GM23248 (cell line): ENCODE data around the gene TNNI3K. TPM values are rescaled to one million over a fixed set of nuclear protein-coding genes. Genes with fewer than 3 reads are reported as not detected.
"Not testable (repeated sequence)": the region's sequence is repeated elsewhere in the genome, so short reads cannot be mapped to it uniquely, and the experiment has no call there.

Experiments
- DNase-seq: peaks from one replicate; pipeline ENCODE4 v3.0.0-alpha.2; 2015
- H2AFZ ChIP-seq: fragments of 200-600 bp; sonication (generic); 2 replicates; pipeline ENCODE4 v1.6.1; 2016; ENCODE audit warnings: antibody characterized with exemption
- H3F3A ChIP-seq: fragments of 200-600 bp; sonication (generic); 2 replicates; pipeline ENCODE4 v1.6.1; 2016; ENCODE audit warnings: mild to moderate bottlenecking, antibody characterized with exemption, mixed run types; ENCODE audit not compliant: insufficient read depth
- H3K27ac ChIP-seq: fragments of 200-600 bp; sonication (generic); 2 replicates; pipeline ENCODE4 v1.5.1; 2016; ENCODE audit warnings: mild to moderate bottlenecking
- H3K27me3 ChIP-seq: fragments of 200-600 bp; sonication (generic); replicated peaks from 2 replicates; pipeline ENCODE4 v1.6.1; 2016; ENCODE audit warnings: mild to moderate bottlenecking; ENCODE audit not compliant: insufficient read depth
- H3K36me3 ChIP-seq: fragments of 200-600 bp; sonication (generic); 2 replicates; pipeline ENCODE4 v1.6.1; 2016; ENCODE audit warnings: low read depth, mild to moderate bottlenecking
- H3K4me1 ChIP-seq: fragments of 200-600 bp; sonication (generic); 2 replicates; pipeline ENCODE4 v1.6.1; 2016; ENCODE audit warnings: mild to moderate bottlenecking; ENCODE audit not compliant: insufficient read depth
- H3K4me2 ChIP-seq: fragments of 200-600 bp; sonication (generic); one replicate; pipeline ENCODE4 v1.6.1; 2016; ENCODE audit warnings: mild to moderate bottlenecking; ENCODE audit not compliant: unreplicated experiment
- H3K4me3 ChIP-seq: fragments of 200-600 bp; sonication (generic); 2 replicates; pipeline ENCODE4 v1.5.1; 2016; ENCODE audit warnings: mild to moderate bottlenecking
- H3K79me2 ChIP-seq: fragments of 200-600 bp; sonication (generic); 2 replicates; pipeline ENCODE4 v1.6.1; 2016; ENCODE audit warnings: mild to moderate bottlenecking; ENCODE audit not compliant: insufficient read depth
- H3K9ac ChIP-seq: fragments of 200-600 bp; sonication (generic); 2 replicates; pipeline ENCODE4 v1.6.1; 2016; ENCODE audit warnings: mild to moderate bottlenecking
- H3K9me2 ChIP-seq: fragments of 200-600 bp; sonication (generic); 2 replicates; pipeline ENCODE4 v1.6.1; 2016; ENCODE audit warnings: mixed run types, mild to moderate bottlenecking, moderate library complexity; ENCODE audit not compliant: insufficient read depth
- H3K9me3 ChIP-seq: fragments of 200-600 bp; sonication (generic); one replicate; pipeline ENCODE4 v1.6.1; 2017; ENCODE audit warnings: low read depth
- H4K20me1 ChIP-seq: fragments of 200-600 bp; sonication (generic); 2 replicates; pipeline ENCODE4 v1.6.0; 2016; ENCODE audit not compliant: insufficient read depth
- EZH2 ChIP-seq: fragments of 200-600 bp; sonication (generic); IDR thresholded peaks from 2 replicates; pipeline ENCODE4 v1.6.1; 2018; ENCODE audit warnings: antibody characterized with exemption, mild to moderate bottlenecking; ENCODE audit not compliant: insufficient read depth, poor library complexity, severe bottlenecking
- EZH2phosphoT487 ChIP-seq: fragments of 200-600 bp; sonication (generic); IDR thresholded peaks from 2 replicates; pipeline ENCODE4 v1.6.1; 2018; ENCODE audit warnings: antibody characterized with exemption, moderate library complexity, mild to moderate bottlenecking, low read depth; ENCODE audit not compliant: insufficient read depth
- WGBS, 2 experiments: methylation state at CpG; one replicate each; pipeline ENCODE4 v1.1.6; 2015 to 2017; ENCODE audit warnings: low lambda C conversion rate in 2 of 2, low coverage in 1 of 2; ENCODE audit errors: missing lambda C conversion rate in 2 of 2; 5-methylcytosine and 5-hydroxymethylcytosine counted together
- in situ Hi-C: fragments of 300-500 bp; cut with MboI; formaldehyde crosslinking; loops from 2 replicates; pipeline ENCODE4 v1.15.0; 2020
- polyA plus RNA-seq: library from polyadenylated mRNA; unstranded; fragments of >200 nt; fragmentation: Nextera tagmentation; extraction: Ambion mirVana; gene quantifications from 2 replicates; pipeline ENCODE4 v1.2.1, GENCODE V29; 2016
- total RNA-seq: library from RNA; depleted of rRNA; stranded (reverse); fragments of >200 nt; shearing (Covaris generic); gene quantifications from 2 replicates; pipeline ENCODE4 v1.2.3, GENCODE V29; 2014

TNNI3K gene
- total and polyA plus RNA-seq, 2 experiments from 2014 or later: not detected

DNA sequence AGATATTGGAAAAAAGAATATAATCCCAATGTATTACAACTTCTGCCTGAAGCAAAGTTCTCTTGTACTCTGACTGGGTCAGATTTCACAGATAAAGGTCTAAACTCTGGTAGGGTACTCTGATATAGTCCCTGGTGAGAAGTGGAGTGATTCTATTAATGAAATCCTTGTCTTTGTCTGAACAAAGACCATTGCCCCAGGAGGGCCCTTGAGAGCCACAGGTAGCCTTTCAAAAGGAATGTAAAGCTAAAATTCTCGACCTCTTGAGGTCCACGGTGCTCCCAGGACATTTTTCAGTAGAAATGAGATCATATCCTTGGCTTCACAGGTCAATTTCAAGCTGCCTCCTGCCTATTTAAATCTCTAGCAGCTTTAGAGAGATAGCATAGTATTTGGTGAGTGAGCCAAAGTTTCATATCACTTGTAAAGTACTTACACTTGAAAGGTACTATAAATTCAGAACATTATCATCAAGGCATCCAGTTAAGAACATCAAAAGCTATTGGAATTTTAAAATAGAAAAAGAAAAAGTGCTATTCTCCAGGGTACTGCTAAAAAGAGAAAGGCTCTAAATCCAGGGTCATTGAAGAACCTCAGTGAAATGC is 10.1 kb downstream of the TNNI3K start:
- in situ Hi-C loops: no loop called here
- H2AFZ ChIP-seq: no peak overlapping the region

DNA sequence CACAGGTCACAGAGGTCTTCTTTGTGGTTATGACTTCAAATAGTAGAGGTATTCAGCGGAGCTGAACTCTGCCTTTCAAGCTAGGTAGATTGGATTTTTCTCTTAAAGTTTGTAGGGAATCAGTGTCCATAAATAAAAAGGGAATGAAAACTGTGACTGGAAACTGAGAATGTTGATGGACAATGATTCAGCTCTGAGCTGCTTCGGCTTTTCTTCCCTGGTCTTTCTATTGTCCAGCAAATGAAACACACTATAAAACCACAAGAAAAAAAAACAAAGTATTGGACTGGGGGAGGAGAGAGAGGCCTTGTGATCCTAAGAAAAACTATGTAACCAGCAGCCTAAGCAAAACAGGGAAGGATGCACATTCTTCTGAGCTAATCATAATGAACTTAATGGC is 11.1 kb downstream of the TNNI3K start:
- no peak overlapping the region for H3K4me2 ChIP-seq

More for the DNA sequence above, 10.1 kb downstream of the TNNI3K start:
- Histone ChIP-seq H3K79me2 (no peaks in the 10 kb centered on the region), H3K9me3 (peaks cover 2% of the 10 kb centered on the region), H3K4me1 (no peaks in the 10 kb centered on the region), H3K9ac (no peak overlapping the region), H4K20me1 (no peaks in the 10 kb centered on the region), H3K4me3 (no peak overlapping the region), H3K9me2 (no peaks in the 10 kb centered on the region), H3K36me3 (no peaks in the 10 kb centered on the region), H3K4me2 (no peak overlapping the region), H3K27me3 (no peaks in the 10 kb centered on the region), H3F3A (no peaks in the 10 kb centered on the region), H3K27ac (no peak overlapping the region)
- WGBS, 2 experiments: 2 to 3% methylated on average over 2 of the region's 2 CpGs
- no peak for TF ChIP-seq EZH2
- TF ChIP-seq EZH2phosphoT487: no peak
- no peak for DNase-seq

GRCh38 chr1:74247881-74248528 is 12.8 kb downstream of the TNNI3K start:
- Histone ChIP-seq H3K4me3 (no peak overlapping the region), H4K20me1 (no peaks in the 10 kb centered on the region), H3K36me3 (no peaks in the 10 kb centered on the region), H3K4me2 (no peak overlapping the region), H3K4me1 (no peaks in the 10 kb centered on the region), H2AFZ (no peak overlapping the region), H3K27ac (no peak overlapping the region), H3K9ac (no peak overlapping the region), H3K79me2 (no peaks in the 10 kb centered on the region), H3K9me2 (no peaks in the 10 kb centered on the region), H3K27me3 (no peaks in the 10 kb centered on the region), H3F3A (no peaks in the 10 kb centered on the region), H3K9me3 (peaks cover 2% of the 10 kb centered on the region)
- WGBS, 2 experiments: 64 to 69% methylated on average over 18 to 21 of the region's 22 CpGs
- DNase-seq: no peak
- in situ Hi-C loops: no loop called here
- TF ChIP-seq EZH2 (no peak), EZH2phosphoT487 (no peak)

More for the DNA sequence above, 11.1 kb downstream of the TNNI3K start:
- no peaks in the 10 kb centered on the region for H4K20me1 ChIP-seq
- TF ChIP-seq EZH2: no peak
- TF ChIP-seq EZH2phosphoT487: no peak
- H2AFZ ChIP-seq: no peak overlapping the region
- no peak for DNase-seq
- H3K27me3 ChIP-seq: no peaks in the 10 kb centered on the region
- no peaks in the 10 kb centered on the region for H3F3A ChIP-seq
- H3K9me2 ChIP-seq: no peaks in the 10 kb centered on the region
- H3K79me2 ChIP-seq: no peaks in the 10 kb centered on the region
- H3K9me3 ChIP-seq: peaks cover 2% of the 10 kb centered on the region
- no peak overlapping the region for H3K27ac ChIP-seq
- WGBS, 2 experiments: 33 to 38% methylated on average over 2 of the region's 2 CpGs
- no peak overlapping the region for H3K4me3 ChIP-seq
- no peaks in the 10 kb centered on the region for H3K36me3 ChIP-seq
- in situ Hi-C loops: no loop called here
- no peaks in the 10 kb centered on the region for H3K4me1 ChIP-seq
- H3K9ac ChIP-seq: no peak overlapping the region

DNA sequence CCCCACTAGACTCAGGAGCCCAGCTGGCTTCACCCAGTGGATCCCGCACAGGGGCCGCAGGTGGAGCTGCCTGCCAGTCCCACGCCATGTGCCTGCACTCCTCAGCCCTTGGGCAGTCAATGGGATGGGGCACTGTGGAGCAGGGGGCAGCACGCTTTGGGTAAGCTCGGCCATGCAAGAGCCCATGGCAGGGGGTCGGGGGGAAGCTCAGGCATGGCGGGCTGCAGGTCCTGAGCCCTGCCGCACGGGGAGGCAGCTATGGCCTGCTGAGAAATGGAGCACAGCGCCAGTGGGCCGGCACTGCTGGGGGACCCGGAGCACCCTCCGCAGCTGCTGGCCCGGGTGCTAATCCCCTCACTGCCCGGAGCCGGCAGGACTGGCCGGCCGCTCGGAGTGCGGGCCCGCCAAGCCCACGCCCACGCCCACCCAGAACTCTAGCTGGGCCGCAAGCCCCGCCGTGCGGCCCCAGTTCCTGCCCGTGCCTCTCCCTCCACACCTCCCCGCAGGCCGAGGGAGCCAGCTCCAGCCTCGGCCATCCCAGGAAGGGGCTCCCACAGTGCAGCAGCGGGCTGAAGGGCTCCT is 18.1 kb downstream of the TNNI3K start:
- H2AFZ ChIP-seq, H4K20me1 ChIP-seq, DNase-seq, H3K79me2 ChIP-seq, in situ Hi-C loops, H3K9ac ChIP-seq, H3K36me3 ChIP-seq, H3F3A ChIP-seq, H3K27ac ChIP-seq, H3K4me1 ChIP-seq, H3K27me3 ChIP-seq, H3K9me3 ChIP-seq, H3K9me2 ChIP-seq, H3K4me3 ChIP-seq, H3K4me2 ChIP-seq: not testable (repeated sequence)
- WGBS, 2 experiments: 67 to 69% methylated on average over 17 to 28 of the region's 32 CpGs
